SK-N-SH treated with all-trans-retinoic acid at 6 μM for 48 hours (cell line): ENCODE results near the gene ADAM19.

Source experiments
- ATAC-seq: fragments of 200-7000 bp; cut with Tn5 transposase; 3 replicates; pipeline ENCODE4 v1.9.1; 2020; ENCODE audit warnings: mild to moderate bottlenecking, moderate library complexity
- BACH2 ChIP-seq: fragments of 250-450 bp; sonication (Bioruptor Pico); IDR thresholded peaks from 2 replicates; pipeline ENCODE4 v1.9.0; 2021; ENCODE audit warnings: mild to moderate bottlenecking, borderline replicate concordance
- CREB5 ChIP-seq: fragments of 250-450 bp; sonication (Bioruptor Pico); IDR thresholded peaks from 2 replicates; pipeline ENCODE4 v1.5.1; 2020; ENCODE audit warnings: low read depth, mild to moderate bottlenecking, moderate library complexity
- CSDC2 ChIP-seq: fragments of 250-450 bp; sonication (Bioruptor Pico); IDR thresholded peaks from 2 replicates; pipeline ENCODE4 v1.5.0; 2020; ENCODE audit warnings: mild to moderate bottlenecking, moderate library complexity
- ESRRG ChIP-seq: fragments of 250-450 bp; sonication (Bioruptor Pico); IDR thresholded peaks from 2 replicates; pipeline ENCODE4 v1.6.1; 2021; ENCODE audit warnings: mild to moderate bottlenecking
- GLIS3 ChIP-seq: fragments of 250-450 bp; sonication (Bioruptor Pico); IDR thresholded peaks from 2 replicates; pipeline ENCODE4 v1.5.0; 2020; ENCODE audit warnings: mild to moderate bottlenecking, moderate library complexity
- ISL1 ChIP-seq: fragments of 250-450 bp; sonication (Bioruptor Pico); IDR thresholded peaks from 2 replicates; pipeline ENCODE4 v2.1.2; 2022; ENCODE audit warnings: mild to moderate bottlenecking, moderate library complexity
- OSR1 ChIP-seq: fragments of 250-450 bp; sonication (Bioruptor Pico); IDR thresholded peaks from 2 replicates; pipeline ENCODE4 v1.8.0; 2022; ENCODE audit warnings: moderate library complexity, mild to moderate bottlenecking, inconsistent platforms
- PATZ1 ChIP-seq: fragments of 250-450 bp; sonication (Bioruptor Pico); IDR thresholded peaks from 2 replicates; pipeline ENCODE4 v1.8.0; 2020; ENCODE audit warnings: mild to moderate bottlenecking, moderate library complexity, borderline replicate concordance
- PPARA ChIP-seq: fragments of 250-450 bp; sonication (Bioruptor Pico); IDR thresholded peaks from 2 replicates; pipeline ENCODE4 v1.5.0; 2020; ENCODE audit warnings: mild to moderate bottlenecking, borderline replicate concordance
- RARB ChIP-seq: fragments of 250-450 bp; sonication (Bioruptor Pico); IDR thresholded peaks from 2 replicates; pipeline ENCODE4 v1.8.0; 2021; ENCODE audit warnings: mild to moderate bottlenecking, moderate library complexity
- SNAI2 ChIP-seq: fragments of 250-450 bp; sonication (Bioruptor Pico); IDR thresholded peaks from 2 replicates; pipeline ENCODE4 v1.5.0; 2020; ENCODE audit warnings: mild to moderate bottlenecking, moderate library complexity
- TCF4 ChIP-seq: fragments of 250-450 bp; sonication (Bioruptor Pico); IDR thresholded peaks from 2 replicates; pipeline ENCODE4 v1.8.0; 2021; ENCODE audit warnings: mild to moderate bottlenecking, moderate library complexity, borderline replicate concordance
- TOX ChIP-seq: fragments of 250-450 bp; sonication (Bioruptor Pico); IDR thresholded peaks from 2 replicates; pipeline ENCODE4 v1.8.0; 2021; ENCODE audit warnings: mild to moderate bottlenecking, moderate library complexity, borderline replicate concordance
- ZC3H10 ChIP-seq: fragments of 250-450 bp; sonication (Bioruptor Pico); IDR thresholded peaks from 2 replicates; pipeline ENCODE4 v1.5.1; 2021; ENCODE audit warnings: mild to moderate bottlenecking, moderate library complexity
- ZFP30 ChIP-seq: fragments of 450-650 bp; formaldehyde crosslinking; IDR thresholded peaks from 2 replicates; pipeline ENCODE4 v1.5.0; 2022; ENCODE audit warnings: mild to moderate bottlenecking, moderate library complexity
- ZNF565 ChIP-seq: fragments of 450-650 bp; formaldehyde crosslinking; conservative IDR thresholded peaks from 2 replicates; pipeline ENCODE4 v1.5.0; 2020; ENCODE audit warnings: low read depth, mild to moderate bottlenecking, moderate library complexity
- ZNF70 ChIP-seq: fragments of 450-650 bp; formaldehyde crosslinking; IDR thresholded peaks from 2 replicates; pipeline ENCODE4 v1.5.0; 2020; ENCODE audit warnings: mild to moderate bottlenecking, moderate library complexity
- TF ChIP-seq, protein P1 (sequence below): fragments of 250-450 bp; sonication (Bioruptor Pico); IDR thresholded peaks from 2 replicates; pipeline ENCODE4 v1.8.0; 2021; ENCODE audit warnings: low read depth, mild to moderate bottlenecking, moderate library complexity, borderline replicate concordance

The ADAM19 gene

DNA sequence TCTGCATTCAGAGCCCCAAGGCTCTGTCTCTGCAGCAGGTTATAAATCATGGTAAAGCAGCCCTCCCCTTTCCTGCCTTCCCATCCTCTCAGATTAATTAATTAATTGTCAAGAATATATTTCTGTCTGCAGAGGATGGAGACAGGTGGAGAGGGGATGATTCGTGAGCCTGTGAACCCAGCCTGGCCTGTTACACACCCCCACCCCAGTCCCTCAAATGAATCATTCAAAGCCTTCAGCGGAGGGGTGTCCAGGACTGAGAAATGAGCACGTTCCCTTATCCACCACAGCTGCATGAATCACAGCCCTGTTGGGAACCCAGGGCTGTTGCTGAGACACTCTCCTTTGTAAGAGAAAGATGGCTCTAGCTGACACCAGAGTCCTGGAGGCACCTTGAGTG, 59.6 kb downstream of the ADAM19 start:
- TF ChIP-seq ZFP30 (CRISPR knock-in tag), result no peak
- peak; percentile 22; the same call in 1 of the 2 replicates for TF ChIP-seq PATZ1 (CRISPR knock-in tag)
- no peak for TF ChIP-seq TCF4 (CRISPR knock-in tag)
- TF ChIP-seq, protein P1, sequence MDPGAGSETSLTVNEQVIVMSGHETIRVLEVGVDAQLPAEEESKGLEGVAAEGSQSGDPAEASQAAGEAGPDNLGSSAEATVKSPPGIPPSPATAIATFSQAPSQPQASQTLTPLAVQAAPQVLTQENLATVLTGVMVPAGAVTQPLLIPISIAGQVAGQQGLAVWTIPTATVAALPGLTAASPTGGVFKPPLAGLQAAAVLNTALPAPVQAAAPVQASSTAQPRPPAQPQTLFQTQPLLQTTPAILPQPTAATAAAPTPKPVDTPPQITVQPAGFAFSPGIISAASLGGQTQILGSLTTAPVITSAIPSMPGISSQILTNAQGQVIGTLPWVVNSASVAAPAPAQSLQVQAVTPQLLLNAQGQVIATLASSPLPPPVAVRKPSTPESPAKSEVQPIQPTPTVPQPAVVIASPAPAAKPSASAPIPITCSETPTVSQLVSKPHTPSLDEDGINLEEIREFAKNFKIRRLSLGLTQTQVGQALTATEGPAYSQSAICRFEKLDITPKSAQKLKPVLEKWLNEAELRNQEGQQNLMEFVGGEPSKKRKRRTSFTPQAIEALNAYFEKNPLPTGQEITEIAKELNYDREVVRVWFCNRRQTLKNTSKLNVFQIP (CRISPR knock-in tag), result no peak
- no peak for TF ChIP-seq OSR1
- TF ChIP-seq CREB5 (CRISPR knock-in tag), result no peak
- TF ChIP-seq GLIS3 (CRISPR knock-in tag), result no peak
- TF ChIP-seq BACH2 (CRISPR knock-in tag), result no peak
- TF ChIP-seq SNAI2 (CRISPR knock-in tag), result peak; percentile 58; the same call in 1 of the 2 replicates
- no peak for TF ChIP-seq ZNF565 (CRISPR knock-in tag)
- no peak for TF ChIP-seq ISL1 (CRISPR knock-in tag)
- no peak for TF ChIP-seq PPARA (CRISPR knock-in tag)
- 0 out of 2 replicates have a peak, but pooled peaks have one; percentile 10 for TF ChIP-seq TOX (CRISPR knock-in tag)

DNA sequence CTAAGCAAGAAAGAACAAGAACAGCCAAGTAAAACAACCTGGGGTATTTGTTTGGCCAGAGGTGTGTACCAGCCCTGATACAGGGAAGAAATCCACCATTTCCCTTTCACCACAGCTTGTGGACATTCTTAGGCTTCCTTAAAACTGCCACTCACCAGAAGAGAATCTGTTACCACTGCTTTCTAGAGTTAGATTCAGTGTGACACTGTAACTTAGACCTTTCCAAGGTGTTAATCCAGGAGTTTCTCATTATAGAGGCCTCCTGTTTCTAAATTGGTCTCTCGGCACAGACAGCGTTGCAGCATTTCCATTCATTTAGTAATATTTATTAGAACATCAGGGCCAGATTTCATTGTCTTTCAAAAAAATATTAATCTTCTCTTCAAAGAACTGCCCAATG, 60.6 kb downstream of the ADAM19 start:
- no peak for TF ChIP-seq ZNF565 (CRISPR knock-in tag)
- ATAC-seq, result no peak

More for the DNA sequence above, 59.6 kb downstream of the ADAM19 start:
- ATAC-seq, result peak; percentile 65

DNA sequence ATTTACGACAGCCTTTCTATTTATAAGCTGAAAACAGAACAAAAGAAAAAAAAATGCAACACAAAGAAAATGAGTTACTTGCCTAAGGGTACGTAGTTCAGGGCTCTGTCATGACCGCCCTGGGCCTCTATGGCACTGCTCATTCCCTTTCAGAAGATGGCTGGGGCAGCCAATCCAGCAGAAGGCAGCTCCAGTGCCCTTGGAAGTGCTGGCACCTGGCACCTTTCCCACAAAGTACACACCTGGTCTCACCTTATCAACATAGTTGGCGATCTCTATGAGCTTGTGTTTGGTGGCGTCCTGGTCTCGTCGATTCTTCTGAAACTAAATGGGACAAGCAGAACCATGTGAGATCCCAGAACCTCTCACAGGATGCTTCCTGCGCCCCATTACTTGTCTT, 62.4 kb downstream of the ADAM19 start:
- ATAC-seq, result no peak
- no peak for TF ChIP-seq CSDC2
- TF ChIP-seq ZFP30 (CRISPR knock-in tag), result no peak
- TF ChIP-seq ZC3H10 (CRISPR knock-in tag), result no peak
- TF ChIP-seq RARB, result no peak

DNA sequence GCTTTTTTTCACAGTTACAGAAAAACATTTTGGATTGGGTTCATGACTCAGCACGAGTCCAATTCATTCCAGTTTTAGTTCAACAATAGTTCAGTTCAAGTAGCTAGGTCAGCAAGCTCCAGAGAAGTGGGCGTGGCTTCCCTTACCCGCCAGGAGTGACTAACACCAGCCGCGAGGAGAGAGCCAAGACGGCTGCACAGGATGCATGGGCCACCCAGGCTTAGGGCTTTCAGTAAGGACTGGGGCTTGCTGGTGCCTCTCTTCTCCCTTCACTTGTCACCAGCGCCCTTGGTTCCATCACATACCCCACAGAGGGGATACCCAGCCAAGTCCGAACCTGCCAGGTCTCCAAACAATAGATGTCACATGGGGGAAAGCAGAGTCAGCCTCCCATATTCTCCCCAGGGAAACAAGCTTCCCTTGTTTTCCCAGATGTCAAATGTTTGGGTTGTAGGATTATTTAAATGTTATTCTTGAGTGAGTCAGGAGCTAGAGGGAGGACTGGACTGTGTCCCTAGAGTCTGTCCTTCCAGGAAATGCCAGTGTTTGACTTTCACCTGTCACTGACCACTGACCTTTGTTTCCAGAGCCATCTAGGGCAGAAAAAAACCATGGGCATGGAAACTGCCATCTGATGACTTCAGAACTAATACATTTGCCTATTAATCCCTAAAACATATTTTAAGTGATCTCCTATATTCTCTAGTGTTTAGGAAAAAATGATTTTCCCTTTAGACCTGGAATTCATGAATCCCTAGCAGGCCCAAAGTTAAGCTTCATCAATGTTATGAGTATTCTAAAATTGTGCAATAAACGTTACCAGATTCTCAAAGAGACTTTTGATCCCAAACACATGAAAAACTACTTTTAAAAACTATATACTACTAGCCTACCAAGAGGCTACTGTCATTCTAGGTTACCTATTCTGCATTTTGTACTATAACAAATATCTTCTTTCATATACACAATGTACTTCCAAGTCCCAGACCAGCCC, 63.6 kb downstream of the ADAM19 start:
- ATAC-seq, result peak; percentile 92
- TF ChIP-seq PATZ1 (CRISPR knock-in tag) (0 out of 2 replicates have a peak, but pooled peaks have one; percentile 58), OSR1 (0 out of 2 replicates have a peak, but pooled peaks have one; percentile 38), ISL1 (CRISPR knock-in tag) (no peak; the same call in 1 of the 2 replicates), ZC3H10 (CRISPR knock-in tag) (no peak), GLIS3 (CRISPR knock-in tag) (no peak), BACH2 (CRISPR knock-in tag) (no peak), ZNF70 (CRISPR knock-in tag) (no peak)

DNA sequence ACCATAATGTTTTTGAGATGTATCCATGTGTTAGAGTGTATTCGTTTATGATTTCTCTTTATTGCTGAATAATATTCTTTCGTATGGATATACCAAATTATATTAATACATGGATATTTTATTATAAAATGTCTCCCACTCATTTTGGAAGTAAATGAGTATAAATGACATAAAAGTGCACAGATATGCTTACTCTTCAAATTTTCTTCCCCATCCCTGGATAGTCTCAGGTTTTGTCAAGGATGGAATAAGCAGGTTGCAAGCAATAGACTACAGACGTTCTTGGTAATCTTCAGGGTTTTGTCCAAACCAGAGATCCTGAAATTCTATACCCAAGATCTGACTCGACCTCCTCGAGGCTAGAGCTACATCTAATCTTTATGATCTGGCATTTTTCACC, 64.9 kb downstream of the ADAM19 start:
- TF ChIP-seq ZC3H10 (CRISPR knock-in tag) (0 out of 2 replicates have a peak, but pooled peaks have one; percentile 33), PATZ1 (CRISPR knock-in tag) (no peak), OSR1 (no peak), ESRRG (CRISPR knock-in tag) (no peak)
- no peak for ATAC-seq
